NCI-H2227 (cell line): ENCODE measurements around the gene ANAPC10.

Experiments
- DNase-seq: peaks from one replicate; lab custom pipeline; 2025; ENCODE audit not compliant: unreplicated experiment; lab: John Stamatoyannopoulos, UW

The ANAPC10 gene

DNA sequence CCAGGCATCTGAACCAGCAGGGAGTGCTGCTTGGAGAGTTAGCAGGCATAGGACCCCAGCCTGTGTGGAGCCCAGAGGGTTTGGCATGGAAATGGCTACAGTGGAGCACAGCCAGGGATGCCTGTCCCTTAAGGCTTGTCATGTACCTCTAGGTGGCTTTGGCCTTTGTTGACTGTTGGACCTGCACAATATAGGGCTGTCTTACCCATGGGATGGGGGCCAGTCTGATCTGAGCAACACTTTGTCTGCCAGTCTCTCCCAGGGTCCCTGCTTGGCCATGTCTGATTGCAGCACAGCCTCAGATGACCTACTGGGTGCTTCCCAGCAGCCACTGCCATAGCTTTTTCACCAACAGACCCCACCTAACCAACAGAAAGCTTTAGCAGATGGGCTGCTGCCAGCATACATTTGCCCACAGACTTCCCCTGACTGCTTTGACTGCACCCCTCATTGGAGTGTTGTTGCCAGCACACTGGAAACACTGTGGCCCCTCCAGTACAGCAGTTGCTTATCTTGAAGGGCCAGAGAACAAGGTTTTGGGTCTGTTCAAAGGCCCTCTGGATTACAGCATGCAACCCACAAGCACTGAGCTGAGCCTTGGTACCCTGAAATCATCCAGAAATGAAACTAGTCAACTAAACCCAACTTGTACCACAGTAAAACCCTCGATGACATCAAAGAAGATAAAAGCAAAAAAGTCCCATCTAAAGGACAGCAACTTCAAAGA lies 22.1 kb downstream of the ANAPC10 start:
- no peak for DNase-seq

GRCh38 chr4:145071560-145071959 lies 26.4 kb downstream of the ANAPC10 start:
- no peak for DNase-seq

DNA sequence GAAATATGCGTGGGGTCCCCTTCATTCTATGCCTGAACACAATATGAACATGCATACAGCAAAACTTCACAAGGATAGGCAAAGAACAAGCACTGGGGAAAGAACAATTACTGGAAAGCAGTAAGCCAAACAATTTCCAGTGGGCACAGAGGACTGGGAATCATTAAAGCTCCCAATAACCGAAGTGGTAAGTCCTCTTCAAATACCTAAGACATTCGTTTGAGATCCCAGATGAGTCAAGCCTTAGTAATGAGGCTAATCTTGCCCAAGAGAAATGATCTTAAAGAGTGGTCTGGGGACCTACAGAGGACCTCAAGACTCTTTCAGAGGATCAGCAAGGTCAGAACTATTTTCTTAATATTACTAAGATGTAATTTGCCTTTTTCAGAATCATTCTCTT lies 28.6 kb downstream of the ANAPC10 start:
- DNase-seq = no peak

DNA sequence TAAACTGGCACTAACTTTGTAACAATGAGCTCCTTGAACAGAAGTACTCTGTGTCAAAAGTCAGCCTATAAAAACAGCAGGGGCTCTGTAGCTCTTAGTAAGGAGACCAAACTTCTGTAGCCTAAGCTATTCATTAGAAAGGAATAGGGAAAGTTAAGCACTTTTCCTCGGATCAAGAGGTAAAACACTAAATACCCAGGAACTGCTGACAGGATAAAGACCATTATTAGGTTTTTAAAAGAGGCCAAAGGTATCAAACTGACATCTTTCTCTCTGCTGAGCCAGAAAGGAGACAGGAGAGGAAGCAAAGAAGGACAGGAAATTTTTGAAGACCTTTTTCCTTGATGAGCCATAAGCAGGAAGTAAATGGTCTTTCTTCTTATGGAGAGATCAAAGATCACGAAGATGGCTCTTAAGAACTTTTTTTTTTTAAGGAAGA lies 31.9 kb downstream of the ANAPC10 start:
- peak; percentile 43 for DNase-seq

- peak; percentile 24 for DNase-seq
These were observed 36.6 kb downstream of the ANAPC10 start for GRCh38 chr4:145061318-145061920.

GRCh38 chr4:145058256-145058655 lies 39.7 kb downstream of the ANAPC10 start:
- no peak for DNase-seq

GRCh38 chr4:145056325-145057130 lies 41.5 kb downstream of the ANAPC10 start:
- no peak for DNase-seq

DNA sequence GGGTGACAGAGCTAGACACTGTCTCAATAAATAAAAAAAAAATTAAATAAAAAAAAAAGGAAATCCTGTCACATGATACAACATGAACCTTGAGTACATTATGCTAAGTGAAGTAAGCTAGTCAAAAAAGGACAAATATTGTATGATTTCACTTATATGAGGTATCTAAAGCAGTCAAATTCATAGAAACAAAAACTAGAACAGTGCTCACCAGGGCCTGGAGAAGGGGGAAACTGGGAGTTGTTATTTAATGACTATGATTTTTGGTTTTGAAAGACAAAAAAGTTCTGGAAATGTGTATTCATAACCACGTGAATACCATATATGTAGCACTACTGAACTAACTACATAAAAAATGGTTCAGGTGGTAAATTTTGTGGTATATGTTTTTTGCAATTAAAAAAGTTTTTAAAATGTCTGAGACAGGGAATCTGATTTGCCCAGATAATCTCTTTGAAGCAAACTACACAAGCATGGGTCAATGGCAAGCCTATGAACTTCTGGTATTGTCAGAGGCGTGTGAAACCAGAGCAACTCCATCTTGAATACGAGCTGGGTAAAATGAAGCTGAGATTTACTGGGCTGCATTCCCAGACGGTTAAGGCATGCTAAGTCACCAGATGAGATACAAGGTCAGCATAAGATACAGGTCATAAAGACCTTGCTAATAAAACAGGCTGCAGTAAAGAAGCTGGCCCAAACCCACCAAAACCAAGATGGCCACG lies 42.3 kb downstream of the ANAPC10 start:
- DNase-seq = no peak

DNA sequence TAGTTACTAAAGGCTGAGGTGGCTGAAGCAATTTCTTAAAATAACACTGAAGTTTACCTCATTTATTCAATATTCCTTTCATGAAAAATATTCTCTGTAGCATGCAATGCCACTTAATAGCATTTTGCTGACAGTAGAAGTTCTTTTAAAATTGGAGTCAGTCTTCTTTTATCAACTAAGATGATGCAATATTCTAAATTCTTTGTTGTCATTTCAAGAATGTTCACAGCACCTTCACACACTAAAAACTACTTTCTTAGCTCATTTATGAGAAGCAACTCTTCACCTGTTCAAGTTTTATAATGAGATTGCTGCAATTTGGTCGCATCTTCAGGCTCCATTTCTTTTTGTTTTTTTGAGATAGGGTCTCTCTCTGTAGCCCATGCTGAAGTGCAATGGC lies 48.8 kb downstream of the ANAPC10 start:
- DNase-seq = no peak

- DNase-seq = no peak
These were observed 49.2 kb downstream of the ANAPC10 start for GRCh38 chr4:145048817-145049216.

DNA sequence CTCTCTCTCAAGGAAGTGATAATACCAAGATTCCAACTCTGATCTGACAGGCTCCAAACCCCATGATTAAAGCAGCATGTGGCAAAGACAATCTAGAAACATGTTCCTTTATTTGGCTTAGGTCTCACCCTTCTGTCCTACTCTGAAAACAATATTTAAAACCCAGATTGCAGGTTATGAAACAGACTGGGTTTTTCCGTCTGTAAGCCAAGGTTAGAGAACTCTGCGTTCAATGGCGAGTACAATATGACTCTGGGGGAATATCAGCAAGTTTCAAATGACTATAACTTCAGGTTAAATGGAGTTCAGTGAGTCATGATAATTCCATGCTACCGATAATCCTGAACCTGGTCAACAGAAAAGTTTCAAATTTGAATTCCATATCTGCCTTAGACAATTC lies 50.8 kb downstream of the ANAPC10 start:
- peak; percentile 15 for DNase-seq

DNA sequence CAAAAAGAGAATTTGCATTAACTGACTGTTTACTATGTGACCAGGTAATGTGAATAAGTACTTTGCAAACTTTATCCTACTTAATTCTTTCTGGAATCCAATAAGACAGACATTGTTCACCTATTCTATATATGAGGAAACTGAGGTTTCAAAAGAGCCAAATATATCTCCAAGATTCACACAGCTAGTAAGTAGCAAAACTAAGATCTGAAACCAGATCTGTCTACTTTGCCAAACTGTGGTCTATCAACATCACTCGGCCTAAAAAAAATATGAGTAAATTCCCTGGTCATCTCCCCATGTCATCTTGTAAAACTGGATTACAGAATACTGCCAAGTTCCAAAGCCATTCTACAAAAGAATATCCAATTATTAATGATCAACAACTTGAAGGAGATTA lies 52.8 kb downstream of the ANAPC10 start:
- no peak for DNase-seq

- no peak for DNase-seq
These were observed 53.7 kb downstream of the ANAPC10 start for GRCh38 chr4:145044341-145044740.

GRCh38 chr4:145043306-145043705 lies 54.7 kb downstream of the ANAPC10 start:
- no peak for DNase-seq

DNA sequence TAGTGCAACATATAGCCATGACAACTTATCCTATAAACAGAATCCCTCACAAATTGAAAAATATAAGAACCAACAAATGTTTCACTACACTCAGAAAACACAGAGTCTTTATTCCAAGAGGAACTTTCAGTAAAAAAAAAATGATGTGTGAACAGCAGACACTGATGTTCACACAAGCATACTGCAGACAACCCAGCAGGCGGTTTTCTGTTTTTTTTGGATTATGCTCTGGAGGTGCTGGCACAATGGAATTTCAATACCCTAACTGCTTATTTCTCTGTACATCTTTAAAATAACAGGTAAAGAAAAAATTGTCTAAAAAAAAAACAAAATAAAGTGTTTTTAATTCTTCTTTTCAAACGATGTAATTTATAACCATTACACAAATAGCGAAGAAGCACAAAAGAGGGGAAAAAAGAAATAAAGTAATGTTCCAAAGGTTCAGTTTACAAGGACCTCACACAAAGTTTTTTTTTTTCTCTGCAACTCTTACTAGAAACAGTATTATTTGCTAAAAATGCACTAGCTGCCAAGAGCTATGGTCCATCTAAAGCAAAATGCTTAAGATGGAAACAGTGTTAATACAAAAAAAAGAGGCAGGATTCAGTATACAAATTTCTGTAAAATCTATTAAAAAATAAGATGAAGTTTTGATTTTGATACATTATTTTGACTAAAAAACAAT lies 55.3 kb downstream of the ANAPC10 start:
- DNase-seq = no peak

DNA sequence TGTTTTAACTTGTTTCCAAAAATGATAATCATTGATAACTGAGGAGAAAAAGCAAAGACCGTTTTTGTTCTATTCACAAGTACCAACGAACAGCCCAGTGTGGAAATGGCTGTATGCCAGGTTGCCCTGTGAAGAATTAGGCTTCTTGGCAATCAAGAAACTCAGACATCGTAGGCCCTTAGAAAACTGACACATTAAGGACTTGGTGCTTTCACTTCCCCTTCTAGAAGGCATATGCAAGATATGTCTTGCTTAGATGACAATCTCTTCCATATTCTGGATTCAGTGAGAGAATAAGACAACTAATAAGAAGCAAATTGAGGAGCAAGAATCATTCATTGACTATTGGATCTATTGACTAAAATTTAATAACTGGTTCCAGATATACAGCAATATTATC lies 56.6 kb downstream of the ANAPC10 start:
- no peak for DNase-seq

GRCh38 chr4:145035494-145036136 lies 62.4 kb downstream of the ANAPC10 start:
- no peak for DNase-seq

- DNase-seq = no peak
These were observed 63.2 kb downstream of the ANAPC10 start for GRCh38 chr4:145034727-145035211.

GRCh38 chr4:145019346-145019745 lies 78.7 kb downstream of the ANAPC10 start:
- no peak for DNase-seq

DNA sequence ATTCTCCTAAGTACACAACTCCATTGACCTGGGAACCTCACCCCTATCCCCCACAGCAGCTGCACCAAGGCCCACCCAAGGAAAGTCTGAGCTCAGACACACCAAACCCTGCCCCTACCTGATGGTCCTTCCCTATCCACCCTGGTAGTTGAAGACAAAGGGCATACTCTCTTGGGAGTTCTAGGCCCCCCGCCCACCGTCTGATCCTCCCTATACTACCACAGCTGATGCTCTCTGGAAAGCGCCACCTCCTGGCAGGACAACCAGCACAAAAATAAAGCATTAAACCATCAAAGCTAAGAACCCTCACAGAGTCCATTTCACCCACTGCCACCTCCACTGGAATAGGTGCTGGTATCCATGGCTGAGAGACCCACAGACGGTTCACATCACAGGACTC lies 83.6 kb downstream of the ANAPC10 start:
- no peak for DNase-seq
